ENCODE data around the gene TNS1.

Gene TNS1

DNA sequence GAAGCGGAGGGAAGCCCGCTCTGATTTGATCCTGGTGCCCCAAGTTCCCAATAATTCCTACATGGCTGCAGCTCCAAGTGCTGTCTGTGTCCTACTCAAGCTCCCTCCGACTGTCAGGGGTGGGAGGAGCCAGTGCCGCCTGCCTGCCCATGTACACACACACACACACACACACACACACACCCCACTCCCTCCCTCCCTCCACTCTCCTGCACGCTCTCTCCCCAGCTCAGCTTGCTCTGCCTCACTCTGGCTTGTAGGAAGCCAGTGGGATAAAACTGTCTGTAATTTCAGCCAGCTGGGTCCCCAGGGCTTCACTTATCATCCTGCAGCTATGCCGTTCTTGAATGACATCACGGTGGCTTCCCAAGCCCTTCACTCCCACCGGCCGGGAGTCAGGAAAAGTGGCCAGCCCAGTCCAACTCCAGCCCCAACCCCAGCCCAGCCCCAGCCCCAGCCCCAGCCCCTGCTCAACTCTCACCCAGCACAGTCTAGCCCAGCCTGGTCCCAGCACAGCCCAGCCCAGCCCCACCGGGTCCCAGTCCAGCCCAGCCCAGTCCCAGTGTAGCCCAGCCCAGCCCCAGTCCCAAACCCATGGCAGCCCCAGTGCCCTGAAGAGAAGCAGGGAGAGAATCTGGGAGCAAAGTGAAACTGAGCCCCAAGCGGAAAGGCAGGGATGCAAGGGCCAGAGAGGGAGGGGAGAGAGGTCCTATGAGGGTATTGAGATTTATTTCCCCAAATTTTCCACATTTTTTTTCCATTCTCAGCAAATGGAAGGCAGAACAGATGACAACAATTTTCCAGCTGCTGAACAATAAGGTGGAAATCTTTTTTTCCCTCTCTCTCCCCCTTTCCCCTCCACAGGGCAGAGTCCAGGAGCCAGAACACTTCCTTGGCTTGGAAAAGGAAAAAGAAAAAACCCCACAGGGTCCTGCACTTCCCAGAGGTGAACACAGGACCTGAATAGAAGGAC is 144.0 kb downstream of the TNS1 start:
- no peak overlapping the region for H3K27ac ChIP-seq (ENCODE audit: insufficient read depth, low read length, poor library complexity, severe bottlenecking)
- H3K4me3 ChIP-seq (ENCODE audit: insufficient read depth, low read depth, low read length, poor library complexity, severe bottlenecking) = no peak overlapping the region

GRCh38 chr2:217857624-217858506 is 144.9 kb downstream of the TNS1 start:
- no peak overlapping the region for H3K27ac ChIP-seq (ENCODE audit: insufficient read depth, low read length, poor library complexity, severe bottlenecking)
- no peak for DNase-seq
- no peak overlapping the region for H3K4me3 ChIP-seq (ENCODE audit: insufficient read depth, low read depth, low read length, poor library complexity, severe bottlenecking)
- H3K9me3 ChIP-seq (ENCODE audit: control insufficient read depth, low read length) = no peaks in the 10 kb centered on the region
- no peaks in the 10 kb centered on the region for H3K36me3 ChIP-seq (ENCODE audit: control insufficient read depth, insufficient read depth, low read length)
- H3K27me3 ChIP-seq (replicated peaks; ENCODE audit: control insufficient read depth, insufficient read depth, low read length, poor library complexity, severe bottlenecking) = no peaks in the 10 kb centered on the region
- H3K4me1 ChIP-seq (ENCODE audit: control insufficient read depth, insufficient read depth, low read length, poor library complexity, severe bottlenecking) = no peaks in the 10 kb centered on the region

More for the DNA sequence above, 144.0 kb downstream of the TNS1 start:
- Histone ChIP-seq H3K4me1 (ENCODE audit: control insufficient read depth, insufficient read depth, low read length, poor library complexity, severe bottlenecking) (no peaks in the 10 kb centered on the region), H3K9me3 (ENCODE audit: control insufficient read depth, low read length) (no peaks in the 10 kb centered on the region), H3K36me3 (ENCODE audit: control insufficient read depth, insufficient read depth, low read length) (no peaks in the 10 kb centered on the region), H3K27me3 (replicated peaks; ENCODE audit: control insufficient read depth, insufficient read depth, low read length, poor library complexity, severe bottlenecking) (no peaks in the 10 kb centered on the region)
- no peak for DNase-seq

DNA sequence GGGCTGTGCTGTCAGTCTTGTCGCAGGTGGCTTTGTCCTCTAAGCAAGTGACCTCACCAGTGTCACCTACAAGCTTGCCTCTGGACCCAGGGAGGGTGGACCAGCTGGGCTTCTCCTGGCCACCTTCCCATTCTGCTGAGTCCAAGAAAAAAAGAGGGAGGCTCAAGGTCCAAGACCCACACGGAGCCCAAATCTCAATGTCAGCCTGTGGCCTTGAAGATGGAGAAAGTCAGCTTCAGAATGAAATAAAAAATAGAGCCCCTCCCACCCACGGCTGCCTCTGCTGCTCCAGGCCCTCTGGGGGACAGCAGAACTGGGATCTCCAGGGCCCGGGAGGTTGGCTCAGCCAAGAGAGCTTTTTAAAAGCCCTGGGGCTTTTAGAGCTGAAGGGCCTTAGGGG is 145.9 kb downstream of the TNS1 start:
- no peak overlapping the region for H3K27ac ChIP-seq (ENCODE audit: insufficient read depth, low read length, poor library complexity, severe bottlenecking)
- H3K9me3 ChIP-seq (ENCODE audit: control insufficient read depth, low read length) = no peaks in the 10 kb centered on the region
- H3K4me1 ChIP-seq (ENCODE audit: control insufficient read depth, insufficient read depth, low read length, poor library complexity, severe bottlenecking) = no peaks in the 10 kb centered on the region
- DNase-seq = no peak
- no peak overlapping the region for H3K4me3 ChIP-seq (ENCODE audit: insufficient read depth, low read depth, low read length, poor library complexity, severe bottlenecking)
- no peaks in the 10 kb centered on the region for H3K27me3 ChIP-seq (replicated peaks; ENCODE audit: control insufficient read depth, insufficient read depth, low read length, poor library complexity, severe bottlenecking)
- no peaks in the 10 kb centered on the region for H3K36me3 ChIP-seq (ENCODE audit: control insufficient read depth, insufficient read depth, low read length)

- DNase-seq = no peak
- no peaks in the 10 kb centered on the region for H3K4me1 ChIP-seq (ENCODE audit: control insufficient read depth, insufficient read depth, low read length, poor library complexity, severe bottlenecking)
- H3K27me3 ChIP-seq (replicated peaks; ENCODE audit: control insufficient read depth, insufficient read depth, low read length, poor library complexity, severe bottlenecking) = no peaks in the 10 kb centered on the region
- H3K27ac ChIP-seq (ENCODE audit: insufficient read depth, low read length, poor library complexity, severe bottlenecking) = no peak overlapping the region
- H3K36me3 ChIP-seq (ENCODE audit: control insufficient read depth, insufficient read depth, low read length) = no peaks in the 10 kb centered on the region
- no peaks in the 10 kb centered on the region for H3K9me3 ChIP-seq (ENCODE audit: control insufficient read depth, low read length)
- H3K4me3 ChIP-seq (ENCODE audit: insufficient read depth, low read depth, low read length, poor library complexity, severe bottlenecking) = no peak overlapping the region
These were observed 146.6 kb downstream of the TNS1 start for GRCh38 chr2:217856159-217856558.

DNA sequence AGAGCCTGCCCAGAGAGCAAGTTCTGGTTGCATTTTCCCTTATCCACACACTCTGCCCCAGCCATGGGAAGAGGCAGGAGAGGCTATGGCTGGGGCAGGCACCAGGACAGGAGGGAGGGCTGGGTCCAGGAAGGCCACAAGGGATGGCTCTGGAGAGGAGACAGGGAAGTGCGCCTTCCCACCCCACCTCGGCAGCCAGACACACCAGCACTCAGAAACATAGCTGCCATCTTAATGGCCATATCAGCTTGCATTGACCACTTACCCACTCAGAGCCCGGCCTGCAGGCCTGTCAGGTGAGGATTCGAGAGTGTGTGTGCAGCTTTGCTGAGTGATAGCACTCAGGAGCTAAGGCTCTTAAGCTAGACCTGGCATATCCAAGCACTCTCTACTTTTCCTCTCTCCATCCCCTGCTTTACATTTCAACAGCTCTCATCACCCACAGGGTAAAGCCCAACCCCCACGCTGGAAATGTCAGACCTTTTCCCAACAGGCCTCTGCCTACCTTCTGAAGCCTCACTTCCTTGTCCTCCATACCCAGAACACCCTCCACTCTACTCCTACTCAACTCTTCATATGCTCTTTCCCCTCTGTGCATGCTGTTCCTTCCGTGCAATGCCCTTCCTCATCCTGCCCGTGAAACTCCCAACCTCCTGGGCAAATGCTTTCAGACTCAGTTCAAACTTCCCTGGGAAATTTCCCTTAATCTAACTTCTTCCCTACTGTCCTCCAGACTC is 147.9 kb downstream of the TNS1 start:
- Histone ChIP-seq H3K9me3 (ENCODE audit: control insufficient read depth, low read length) (no peaks in the 10 kb centered on the region), H3K27me3 (replicated peaks; ENCODE audit: control insufficient read depth, insufficient read depth, low read length, poor library complexity, severe bottlenecking) (no peaks in the 10 kb centered on the region), H3K4me1 (ENCODE audit: control insufficient read depth, insufficient read depth, low read length, poor library complexity, severe bottlenecking) (no peaks in the 10 kb centered on the region), H3K36me3 (ENCODE audit: control insufficient read depth, insufficient read depth, low read length) (no peaks in the 10 kb centered on the region), H3K4me3 (ENCODE audit: insufficient read depth, low read depth, low read length, poor library complexity, severe bottlenecking) (no peak overlapping the region), H3K27ac (ENCODE audit: insufficient read depth, low read length, poor library complexity, severe bottlenecking) (no peak overlapping the region)
- no peak for DNase-seq

DNA sequence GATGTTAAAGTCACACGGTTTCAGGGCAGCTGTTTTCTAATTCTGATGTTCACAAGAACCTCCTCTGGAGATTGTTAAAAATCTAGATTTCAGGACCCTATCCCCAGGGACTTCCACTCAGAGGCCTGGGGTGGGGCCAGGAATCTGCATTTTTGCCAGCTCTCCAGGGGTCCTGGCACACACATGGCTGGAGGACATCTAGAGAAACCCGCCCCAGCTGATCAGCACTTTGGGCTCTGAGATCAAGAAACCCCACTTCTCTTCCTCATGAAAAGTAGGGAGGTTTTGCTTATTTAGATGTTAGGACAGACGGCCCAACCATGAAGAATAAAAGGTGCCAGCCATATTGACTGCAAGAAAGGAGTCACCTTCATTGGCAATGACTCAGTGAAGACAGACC is 148.8 kb downstream of the TNS1 start:
- no peak overlapping the region for H3K4me3 ChIP-seq (ENCODE audit: insufficient read depth, low read depth, low read length, poor library complexity, severe bottlenecking)
- no peaks in the 10 kb centered on the region for H3K27me3 ChIP-seq (replicated peaks; ENCODE audit: control insufficient read depth, insufficient read depth, low read length, poor library complexity, severe bottlenecking)
- H3K36me3 ChIP-seq (ENCODE audit: control insufficient read depth, insufficient read depth, low read length) = no peaks in the 10 kb centered on the region
- no peak for DNase-seq
- no peak overlapping the region for H3K27ac ChIP-seq (ENCODE audit: insufficient read depth, low read length, poor library complexity, severe bottlenecking)
- H3K4me1 ChIP-seq (ENCODE audit: control insufficient read depth, insufficient read depth, low read length, poor library complexity, severe bottlenecking) = no peaks in the 10 kb centered on the region
- no peaks in the 10 kb centered on the region for H3K9me3 ChIP-seq (ENCODE audit: control insufficient read depth, low read length)

DNA sequence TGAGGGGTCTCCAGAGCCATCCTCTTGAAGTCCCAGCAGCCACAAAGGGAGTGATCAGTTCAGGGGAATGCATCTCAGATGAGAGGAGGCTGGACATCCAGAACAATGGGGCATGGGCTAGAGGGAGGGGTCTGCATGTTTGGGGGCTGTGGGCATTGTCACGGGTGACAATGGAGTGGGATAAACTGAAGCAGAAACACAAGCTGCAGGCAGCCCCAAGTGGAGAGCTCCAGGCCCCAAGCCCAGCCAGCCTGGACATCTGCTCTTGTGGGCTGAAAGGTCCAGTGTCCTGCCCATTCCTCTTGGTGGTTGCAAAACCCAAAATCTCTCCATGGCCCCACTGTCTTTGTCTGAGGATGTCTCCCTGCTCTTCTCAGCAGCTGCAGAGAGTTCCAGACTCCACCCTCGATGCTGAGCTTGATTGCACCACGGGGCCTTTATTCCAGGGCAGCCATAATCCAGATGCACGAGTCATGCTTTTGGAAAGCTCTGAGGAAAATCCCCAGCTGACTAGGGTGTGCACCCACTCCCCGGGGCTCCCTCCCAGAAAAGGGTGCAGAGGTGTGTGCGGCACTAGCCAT is 149.4 kb downstream of the TNS1 start:
- Histone ChIP-seq H3K4me1 (ENCODE audit: control insufficient read depth, insufficient read depth, low read length, poor library complexity, severe bottlenecking) (no peaks in the 10 kb centered on the region), H3K4me3 (ENCODE audit: insufficient read depth, low read depth, low read length, poor library complexity, severe bottlenecking) (no peak overlapping the region), H3K9me3 (ENCODE audit: control insufficient read depth, low read length) (no peaks in the 10 kb centered on the region), H3K27ac (ENCODE audit: insufficient read depth, low read length, poor library complexity, severe bottlenecking) (no peak overlapping the region), H3K36me3 (ENCODE audit: control insufficient read depth, insufficient read depth, low read length) (no peaks in the 10 kb centered on the region), H3K27me3 (replicated peaks; ENCODE audit: control insufficient read depth, insufficient read depth, low read length, poor library complexity, severe bottlenecking) (no peaks in the 10 kb centered on the region)
- DNase-seq = no peak

- H3K36me3 ChIP-seq (ENCODE audit: control insufficient read depth, insufficient read depth, low read length) = no peaks in the 10 kb centered on the region
- no peak overlapping the region for H3K27ac ChIP-seq (ENCODE audit: insufficient read depth, low read length, poor library complexity, severe bottlenecking)
- H3K27me3 ChIP-seq (replicated peaks; ENCODE audit: control insufficient read depth, insufficient read depth, low read length, poor library complexity, severe bottlenecking) = no peaks in the 10 kb centered on the region
- DNase-seq = no peak
- no peaks in the 10 kb centered on the region for H3K9me3 ChIP-seq (ENCODE audit: control insufficient read depth, low read length)
- H3K4me1 ChIP-seq (ENCODE audit: control insufficient read depth, insufficient read depth, low read length, poor library complexity, severe bottlenecking) = no peaks in the 10 kb centered on the region
- H3K4me3 ChIP-seq (ENCODE audit: insufficient read depth, low read depth, low read length, poor library complexity, severe bottlenecking) = no peak overlapping the region
These were observed 150.1 kb downstream of the TNS1 start for GRCh38 chr2:217852555-217853211.

All from effector memory CD4-positive, alpha-beta T cell (primary cell).